ENCODE results near the gene SURF6.

SURF6 gene

DNA sequence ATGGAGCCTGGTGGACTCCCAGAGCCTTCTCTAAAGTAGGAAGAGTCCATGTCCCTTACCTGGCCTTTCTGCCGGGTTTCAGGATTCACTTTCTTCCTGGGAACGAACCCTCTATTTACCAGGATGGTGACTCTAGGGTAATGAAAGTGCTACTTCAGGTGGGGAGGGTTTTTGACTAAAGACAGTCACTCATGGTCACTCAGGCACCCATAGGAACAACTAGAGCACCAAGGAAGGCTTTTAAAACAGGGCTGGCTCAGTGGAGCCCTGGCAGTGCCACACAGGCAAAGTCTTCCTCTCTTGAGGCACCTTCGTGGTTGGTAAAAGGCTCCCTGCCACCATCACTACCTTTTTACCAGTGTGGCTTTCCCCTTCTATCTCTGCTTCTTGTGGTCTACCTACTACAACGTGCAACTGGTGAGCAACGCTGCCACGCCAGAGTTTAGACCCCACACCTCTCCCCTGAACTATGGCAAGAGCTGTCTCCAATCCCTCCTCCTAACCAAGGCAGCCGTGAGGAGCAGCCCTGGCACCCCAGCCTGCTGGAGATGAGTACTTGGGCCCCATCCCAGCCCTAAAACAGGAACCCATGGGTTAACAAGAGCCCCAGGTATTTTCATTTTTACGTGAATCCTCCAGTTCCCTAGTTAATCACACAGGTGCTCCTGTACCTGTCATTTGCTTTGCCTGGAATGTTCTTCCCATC lies 16.8 kb upstream of the SURF6 start:
- no peak overlapping the region for H3K4me3 ChIP-seq (ENCODE audit: low read length)
- DNase-seq (ENCODE audit: low read depth) = no peak
- TF ChIP-seq, protein P1, sequence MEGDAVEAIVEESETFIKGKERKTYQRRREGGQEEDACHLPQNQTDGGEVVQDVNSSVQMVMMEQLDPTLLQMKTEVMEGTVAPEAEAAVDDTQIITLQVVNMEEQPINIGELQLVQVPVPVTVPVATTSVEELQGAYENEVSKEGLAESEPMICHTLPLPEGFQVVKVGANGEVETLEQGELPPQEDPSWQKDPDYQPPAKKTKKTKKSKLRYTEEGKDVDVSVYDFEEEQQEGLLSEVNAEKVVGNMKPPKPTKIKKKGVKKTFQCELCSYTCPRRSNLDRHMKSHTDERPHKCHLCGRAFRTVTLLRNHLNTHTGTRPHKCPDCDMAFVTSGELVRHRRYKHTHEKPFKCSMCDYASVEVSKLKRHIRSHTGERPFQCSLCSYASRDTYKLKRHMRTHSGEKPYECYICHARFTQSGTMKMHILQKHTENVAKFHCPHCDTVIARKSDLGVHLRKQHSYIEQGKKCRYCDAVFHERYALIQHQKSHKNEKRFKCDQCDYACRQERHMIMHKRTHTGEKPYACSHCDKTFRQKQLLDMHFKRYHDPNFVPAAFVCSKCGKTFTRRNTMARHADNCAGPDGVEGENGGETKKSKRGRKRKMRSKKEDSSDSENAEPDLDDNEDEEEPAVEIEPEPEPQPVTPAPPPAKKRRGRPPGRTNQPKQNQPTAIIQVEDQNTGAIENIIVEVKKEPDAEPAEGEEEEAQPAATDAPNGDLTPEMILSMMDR (IDR thresholded peaks at IDR 0.05; ENCODE audit: insufficient read depth, low read depth, low read length, missing control alignments) = no peak

DNA sequence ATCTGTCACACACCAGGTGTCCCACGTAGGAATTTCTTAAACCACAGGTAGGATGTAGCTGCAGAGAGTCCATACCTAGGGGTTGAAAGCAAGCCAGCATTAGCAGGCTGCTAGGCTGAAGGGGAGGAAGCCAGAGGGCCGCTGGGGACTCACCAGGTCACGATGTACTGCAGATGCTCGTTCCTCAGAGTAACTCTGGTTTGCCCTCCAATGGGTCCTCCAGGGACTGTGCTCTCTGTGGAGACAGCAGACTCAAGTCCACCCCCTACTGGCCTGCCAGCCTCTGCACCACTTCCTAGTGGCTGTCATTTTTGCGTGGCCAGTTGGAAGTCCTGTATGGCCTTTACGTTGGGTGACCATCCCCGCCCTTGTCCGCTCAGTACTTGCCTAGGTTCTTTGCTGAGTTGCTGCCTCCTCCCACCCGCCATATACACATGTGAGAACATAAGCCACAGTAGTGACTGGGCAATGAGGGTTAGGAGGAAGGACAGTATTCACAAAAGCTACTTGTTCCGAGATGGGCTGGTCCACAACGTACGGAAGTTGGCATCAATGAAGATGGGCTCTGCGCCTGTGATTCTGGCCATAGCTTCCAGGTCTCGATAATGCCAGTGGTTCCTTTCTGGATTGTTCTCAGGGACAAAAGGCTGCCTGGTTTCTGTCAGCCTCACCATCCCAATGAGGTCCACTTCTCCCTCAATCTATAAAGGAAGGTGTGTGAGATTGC lies 16.1 kb upstream of the SURF6 start:
- H3K4me3 ChIP-seq (ENCODE audit: low read length) = no peak overlapping the region
- peak; percentile 76 for DNase-seq (ENCODE audit: low read depth)
- TF ChIP-seq, protein P1 (IDR thresholded peaks at IDR 0.05; ENCODE audit: insufficient read depth, low read depth, low read length, missing control alignments) = peak; percentile 70

DNA sequence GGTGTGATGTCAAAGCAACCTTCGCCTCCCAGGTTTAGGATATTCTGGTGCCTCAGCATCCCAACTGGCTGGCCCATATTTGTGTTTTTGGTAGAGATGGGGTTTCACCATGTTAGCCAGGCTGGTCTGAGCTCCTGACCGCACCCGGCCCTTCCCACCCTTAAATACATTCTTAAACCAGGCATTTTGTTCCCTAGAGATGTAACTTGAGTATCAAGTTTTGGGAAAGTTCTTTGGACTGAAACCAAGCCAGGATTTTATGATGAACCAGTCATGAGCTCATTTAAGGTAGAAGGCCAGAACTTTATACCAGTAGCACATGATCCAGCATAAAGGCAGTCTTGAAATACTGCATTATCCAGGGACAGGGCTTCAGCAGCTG lies 15.5 kb upstream of the SURF6 start:
- no peak for DNase-seq (ENCODE audit: low read depth)
- TF ChIP-seq, protein P1 (IDR thresholded peaks at IDR 0.05; ENCODE audit: insufficient read depth, low read depth, low read length, missing control alignments) = no peak
- H3K4me3 ChIP-seq (ENCODE audit: low read length) = no peak overlapping the region

DNA sequence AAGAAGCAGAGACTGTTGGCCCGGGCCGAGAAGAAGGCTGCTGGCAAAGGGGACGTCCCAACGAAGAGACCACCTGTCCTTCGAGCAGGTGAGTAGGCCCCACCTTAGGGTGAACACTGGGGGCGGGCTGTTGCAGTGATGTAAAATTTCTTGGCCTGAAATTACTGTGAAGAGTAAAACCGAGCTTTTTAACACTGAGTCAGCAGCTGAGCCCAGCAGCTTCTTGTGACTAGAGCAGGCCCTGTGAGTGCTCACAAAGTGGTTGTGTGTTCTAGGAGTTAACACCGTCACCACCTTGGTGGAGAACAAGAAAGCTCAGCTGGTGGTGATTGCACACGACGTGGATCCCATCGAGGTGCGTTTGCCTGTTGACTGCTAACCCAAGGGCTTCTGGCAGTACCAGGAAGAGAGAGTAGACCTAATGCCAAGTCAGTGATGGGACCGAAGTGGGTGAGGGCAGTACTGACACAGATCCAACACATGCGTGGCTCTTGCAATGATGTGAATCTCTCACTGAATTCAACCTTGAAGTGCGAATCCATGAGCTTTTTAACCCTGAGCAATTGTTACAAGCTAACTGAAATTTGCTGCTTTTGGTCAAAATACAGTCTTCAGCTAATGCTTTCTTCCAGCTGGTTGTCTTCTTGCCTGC lies 14.1 kb upstream of the SURF6 start:
- no peak for DNase-seq (ENCODE audit: low read depth)
- TF ChIP-seq, protein P1 (IDR thresholded peaks at IDR 0.05; ENCODE audit: insufficient read depth, low read depth, low read length, missing control alignments) = no peak
- peak overlapping the region; percentile 92 for H3K4me3 ChIP-seq (ENCODE audit: low read length)

DNA sequence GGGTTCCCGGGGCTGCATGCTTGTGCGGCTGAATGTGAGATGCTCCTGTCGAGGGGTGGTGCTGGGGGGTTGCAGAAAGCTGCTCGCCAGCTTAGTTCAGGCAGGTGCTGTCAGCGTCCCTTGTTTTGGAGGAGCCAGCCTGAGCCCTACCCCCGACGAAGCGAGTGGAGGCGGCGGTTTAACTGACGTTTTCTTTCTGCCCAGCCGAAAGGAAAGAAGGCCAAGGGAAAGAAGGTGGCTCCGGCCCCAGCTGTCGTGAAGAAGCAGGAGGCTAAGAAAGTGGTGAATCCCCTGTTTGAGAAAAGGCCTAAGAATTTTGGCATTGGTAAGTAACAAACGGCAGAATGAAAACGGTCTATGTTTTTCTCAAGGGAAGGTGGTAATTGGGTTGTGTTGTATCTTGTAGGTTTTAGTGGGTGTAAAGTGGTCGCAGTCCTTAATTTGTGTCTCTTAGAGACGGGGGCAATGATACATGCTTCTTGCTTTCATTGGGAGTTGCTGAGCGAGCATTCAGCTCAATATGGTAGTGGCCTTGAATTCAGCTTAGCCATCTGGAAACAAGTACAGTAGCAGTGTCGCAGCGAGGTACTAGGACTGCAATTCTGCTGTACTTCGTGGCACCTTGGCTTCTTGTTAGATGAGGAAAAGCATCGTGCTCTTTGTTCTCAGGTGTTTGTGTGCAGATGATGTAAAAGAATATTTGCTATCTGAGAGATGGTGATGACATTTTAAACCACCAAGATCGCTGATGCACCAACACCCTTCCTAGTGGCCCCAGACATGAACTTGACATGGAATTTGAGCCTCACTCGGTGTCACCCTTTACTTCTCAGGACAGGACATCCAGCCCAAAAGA lies 13.0 kb upstream of the SURF6 start:
- peak overlapping the region; percentile 92 for H3K4me3 ChIP-seq (ENCODE audit: low read length)
- TF ChIP-seq, protein P1 (IDR thresholded peaks at IDR 0.05; ENCODE audit: insufficient read depth, low read depth, low read length, missing control alignments) = no peak
- no peak for DNase-seq (ENCODE audit: low read depth)

DNA sequence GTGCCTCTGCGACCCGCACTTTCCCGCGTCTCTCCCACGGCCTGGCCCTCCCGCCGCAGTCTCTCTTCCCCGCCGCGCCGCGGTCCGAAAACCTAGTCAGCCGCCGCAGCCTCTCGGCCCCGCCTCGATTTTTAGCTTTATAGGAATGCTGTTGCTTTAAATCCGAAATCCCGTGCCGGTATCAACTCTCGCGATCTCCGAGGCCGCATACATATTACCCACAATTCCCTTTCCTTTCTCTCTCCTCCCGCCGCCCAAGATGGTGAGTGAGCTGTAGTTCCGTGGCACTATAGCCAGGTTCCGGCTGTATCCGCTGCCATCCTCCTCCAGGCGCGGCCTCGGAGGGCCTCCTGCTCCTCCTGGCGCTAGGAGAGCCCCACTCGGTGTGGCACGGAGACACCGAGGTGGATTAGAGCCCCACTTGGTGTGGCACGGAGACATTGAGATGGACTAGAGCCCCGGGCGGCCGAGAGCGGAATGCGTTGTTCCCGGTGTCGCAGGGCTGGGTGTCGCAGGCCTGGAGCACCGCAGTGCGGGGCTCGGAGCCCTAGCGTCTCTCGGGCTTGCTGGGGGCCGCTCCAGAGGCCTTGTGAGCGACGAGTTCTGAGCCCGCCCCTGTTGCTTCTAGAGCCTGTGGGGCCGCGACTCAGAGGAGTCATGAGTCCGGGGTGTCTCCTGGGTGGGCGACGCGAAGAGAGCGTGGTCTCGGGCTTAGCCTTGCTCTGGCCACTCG lies 12.2 kb upstream of the SURF6 start, which contains the start of the genes MED22 and RPL7A:
Gene MED22 (minus strand): TSS at position 147 of the 733 bp plus-strand sequence. CDS start 1,469 bp downstream, outside the sequence.
Gene RPL7A (plus strand): TSS at position 234 of the 733 bp plus-strand sequence. CDS start 26 bp downstream, at position 260.
- TF ChIP-seq, protein P1 (IDR thresholded peaks at IDR 0.05; ENCODE audit: insufficient read depth, low read depth, low read length, missing control alignments) = no peak
- H3K4me3 ChIP-seq (ENCODE audit: low read length) = peak within 1 kb of the TSS; percentile 92
- DNase-seq (ENCODE audit: low read depth) = peak; percentile 96

All from epithelial cell of esophagus (primary cell).